ENCODE measurements around the gene EXOC2. TPM values are rescaled to one million over a fixed set of nuclear protein-coding genes. Genes with fewer than 3 reads are reported as not detected.

The EXOC2 gene
- total RNA-seq, 1 experiment from 2014 or later: 62.2 TPM

GRCh38 chr6:494394-494793, 198.5 kb downstream of the EXOC2 start:
- no peak for DNase-seq (ENCODE audit: low read depth)

- DNase-seq (ENCODE audit: low read depth): no peak
Measured at GRCh38 chr6:493840-494239, 199.1 kb downstream of the EXOC2 start.

- no peak for DNase-seq (ENCODE audit: low read depth)
Measured at GRCh38 chr6:492816-493414, 200.0 kb downstream of the EXOC2 start.

- DNase-seq (ENCODE audit: low read depth): no peak
Measured at GRCh38 chr6:492178-492577, 200.8 kb downstream of the EXOC2 start.

- DNase-seq (ENCODE audit: low read depth): no peak
Measured at GRCh38 chr6:491233-491632, 201.7 kb downstream of the EXOC2 start.

GRCh38 chr6:490251-491037, 202.5 kb downstream of the EXOC2 start:
- no peak for DNase-seq (ENCODE audit: low read depth)

GRCh38 chr6:489762-490161, 203.2 kb downstream of the EXOC2 start:
- no peak for DNase-seq (ENCODE audit: low read depth)

GRCh38 chr6:489001-489400, 203.9 kb downstream of the EXOC2 start:
- no peak for DNase-seq (ENCODE audit: low read depth)

GRCh38 chr6:487956-488355, 205.0 kb downstream of the EXOC2 start:
- no peak for DNase-seq (ENCODE audit: low read depth)

GRCh38 chr6:485655-486170, 207.2 kb downstream of the EXOC2 start:
- DNase-seq (ENCODE audit: low read depth): no peak

GRCh38 chr6:484746-485145, 208.2 kb downstream of the EXOC2 start:
- DNase-seq (ENCODE audit: low read depth): no peak

GRCh38 chr6:484086-484745, 208.7 kb downstream of the EXOC2 start:
- peak; percentile 13 for DNase-seq (ENCODE audit: low read depth)

- DNase-seq (ENCODE audit: low read depth): no peak
Measured at GRCh38 chr6:475314-475713, 217.6 kb downstream of the EXOC2 start.

- peak; percentile 18 for DNase-seq (ENCODE audit: low read depth)
Measured at GRCh38 chr6:474453-475185, 218.3 kb downstream of the EXOC2 start.

- DNase-seq (ENCODE audit: low read depth): no peak
Measured at GRCh38 chr6:473768-474452, 219.0 kb downstream of the EXOC2 start.

- no peak for DNase-seq (ENCODE audit: low read depth)
Measured at GRCh38 chr6:473356-473755, 219.6 kb downstream of the EXOC2 start.

GRCh38 chr6:470901-471448, 222.0 kb downstream of the EXOC2 start:
- DNase-seq (ENCODE audit: low read depth): no peak

GRCh38 chr6:470051-470900, 222.7 kb downstream of the EXOC2 start:
- no peak for DNase-seq (ENCODE audit: low read depth)

- no peak for DNase-seq (ENCODE audit: low read depth)
Measured at GRCh38 chr6:467671-468082, 225.3 kb downstream of the EXOC2 start.

GRCh38 chr6:467111-467510, 225.8 kb downstream of the EXOC2 start:
- no peak for DNase-seq (ENCODE audit: low read depth)
